NCI-H446 (cell line): ENCODE data around the gene CHAC1.
"Not testable (repeated sequence)": the region's sequence is repeated elsewhere in the genome, so short reads cannot be mapped to it uniquely, and the experiment has no call there.

Source experiments
- DNase-seq, 2 experiments: peaks; one replicate each; lab custom pipeline; 2025; lab: John Stamatoyannopoulos, UW

CHAC1 gene

GRCh38 chr15:40957581-40958051 lies 4.3 kb downstream of the CHAC1 start:
- DNase-seq, result peak; percentile 14 to 90

- DNase-seq, result no peak
Observed at GRCh38 chr15:40958146-40958545, 4.9 kb downstream of the CHAC1 start.

DNA sequence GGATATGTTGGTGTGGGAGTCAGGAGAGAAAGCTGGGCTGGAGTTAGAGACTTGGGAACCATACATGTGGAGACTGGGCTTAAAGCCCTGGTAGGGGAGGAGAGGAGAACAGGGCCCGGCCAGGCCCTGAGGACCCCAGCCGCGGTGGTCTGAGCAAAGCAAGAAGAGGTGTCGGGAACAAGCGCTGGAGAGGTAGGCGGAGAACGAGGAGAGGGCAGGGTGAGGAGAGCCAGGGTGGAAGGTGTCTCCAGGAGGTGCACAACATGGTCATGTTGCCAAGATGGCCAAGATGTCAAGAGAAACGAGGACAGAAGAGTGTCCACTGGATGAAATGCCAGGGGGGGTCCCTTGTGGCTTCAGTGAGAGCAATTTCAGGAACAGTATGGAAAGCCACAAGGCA lies 5.5 kb downstream of the CHAC1 start:
- DNase-seq, result no peak

- DNase-seq, result no peak
Observed at GRCh38 chr15:40959331-40960141, 6.3 kb downstream of the CHAC1 start.

DNA sequence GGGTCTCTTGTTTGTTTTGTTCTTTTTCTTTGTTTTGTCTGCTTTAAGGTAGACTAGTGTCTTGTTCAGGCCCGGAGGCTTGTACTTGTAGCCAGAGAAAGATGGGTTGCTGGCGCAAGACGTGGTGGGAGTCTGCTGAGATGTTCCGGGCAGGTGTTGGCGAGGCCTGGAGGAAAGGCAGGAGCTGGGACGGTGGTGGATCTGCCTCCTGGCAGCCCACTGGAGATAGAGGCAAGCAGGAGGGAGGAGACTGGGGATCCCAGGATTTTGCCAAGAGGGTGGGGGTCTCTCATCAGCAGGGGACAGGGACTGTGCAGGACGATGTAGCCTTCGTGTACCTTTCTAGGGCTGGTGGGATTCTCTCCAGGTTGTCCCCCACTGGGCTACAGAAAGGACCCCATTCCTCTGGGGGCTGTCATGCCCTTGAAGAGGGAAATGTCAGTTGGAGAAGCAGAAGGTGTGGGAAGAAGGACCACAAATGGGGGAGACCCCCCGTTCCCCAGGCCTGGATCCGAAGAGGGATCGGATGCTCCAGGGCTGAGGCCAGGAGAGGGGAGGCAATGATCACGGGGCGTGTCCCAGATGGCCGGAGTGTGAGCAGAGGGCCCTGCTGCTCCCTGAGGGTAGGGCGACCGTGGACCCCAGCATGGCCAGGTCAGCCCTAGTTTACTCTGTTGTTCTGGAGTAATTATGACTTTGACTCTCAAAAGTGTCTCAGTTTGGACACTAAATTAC lies 7.0 kb downstream of the CHAC1 start:
- no peak for DNase-seq

DNA sequence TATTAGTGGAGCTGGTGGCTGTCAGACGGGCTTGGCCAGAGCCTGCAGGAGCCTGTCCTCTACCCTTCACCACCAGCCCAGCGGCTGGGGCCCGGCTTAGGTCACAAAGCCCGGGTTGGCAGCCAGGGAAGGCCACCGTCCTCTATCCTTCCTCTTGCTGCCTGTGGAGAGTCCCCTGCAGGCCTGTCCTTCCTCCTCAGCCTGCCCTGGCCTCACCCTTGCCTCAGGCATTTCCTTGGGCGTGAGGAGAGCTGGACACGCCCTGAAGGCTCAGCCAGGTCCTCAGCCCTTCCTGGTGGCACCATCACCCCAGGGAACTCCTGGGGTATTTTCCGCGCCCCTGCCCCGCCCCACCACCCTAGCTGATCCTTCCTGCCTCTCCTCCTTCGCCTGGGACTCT lies 7.7 kb downstream of the CHAC1 start:
- DNase-seq, result no peak

DNA sequence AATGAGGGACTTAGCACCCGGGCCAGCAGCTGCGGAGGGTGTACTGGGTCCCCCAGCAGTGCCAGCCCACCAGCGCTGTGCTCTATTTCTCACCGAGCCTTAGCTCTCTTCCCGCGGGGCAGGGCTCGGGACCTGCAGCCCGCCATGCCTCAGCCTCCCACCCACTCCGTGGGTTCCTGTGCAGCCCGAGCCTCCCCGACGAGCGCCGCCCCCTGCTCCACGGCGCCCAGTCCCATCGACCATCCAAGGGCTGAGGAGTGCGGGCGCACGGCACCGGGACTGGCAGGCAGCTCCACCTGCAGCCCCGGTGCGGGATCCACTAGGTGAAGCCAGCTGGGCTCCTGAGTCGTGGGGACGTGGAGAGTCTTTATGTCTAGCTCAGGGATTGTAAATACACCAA lies 8.5 kb downstream of the CHAC1 start:
- DNase-seq, result not testable (repeated sequence)

DNA sequence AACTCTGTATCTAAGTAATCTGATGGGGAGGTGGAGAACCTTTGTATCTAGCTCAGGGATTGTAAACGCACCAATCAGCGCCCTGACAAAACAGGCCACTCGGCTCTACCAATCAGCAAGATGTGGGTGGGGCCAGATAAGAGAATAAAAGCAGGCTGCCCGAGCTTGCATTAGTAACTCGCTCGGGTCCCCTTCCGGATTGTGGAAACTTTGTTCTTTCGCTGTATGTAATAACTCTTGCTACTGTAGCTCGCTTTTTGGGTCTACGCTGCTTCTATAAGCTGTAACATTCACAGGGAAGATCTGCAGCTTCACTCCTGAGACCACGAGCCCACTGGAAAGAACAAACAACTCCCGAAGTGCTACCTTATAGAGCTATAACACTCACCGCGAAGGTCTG lies 9.0 kb downstream of the CHAC1 start:
- not testable (repeated sequence) for DNase-seq

GRCh38 chr15:40963201-40963600 lies 9.9 kb downstream of the CHAC1 start:
- DNase-seq, result no peak

- DNase-seq, result no peak
Observed at GRCh38 chr15:40964006-40964405, 10.7 kb downstream of the CHAC1 start.

- DNase-seq, result no peak
Observed at GRCh38 chr15:40964634-40965033, 11.4 kb downstream of the CHAC1 start.

GRCh38 chr15:40968290-40969085 lies 15.2 kb downstream of the CHAC1 start:
- DNase-seq, result no peak

GRCh38 chr15:40969363-40969762 lies 16.1 kb downstream of the CHAC1 start:
- DNase-seq, result no peak

GRCh38 chr15:40974879-40975278 lies 21.6 kb downstream of the CHAC1 start:
- DNase-seq, result no peak

- no peak for DNase-seq
Observed at GRCh38 chr15:40976819-40977218, 23.5 kb downstream of the CHAC1 start.

GRCh38 chr15:40978141-40978540 lies 24.9 kb downstream of the CHAC1 start:
- DNase-seq, result no peak

DNA sequence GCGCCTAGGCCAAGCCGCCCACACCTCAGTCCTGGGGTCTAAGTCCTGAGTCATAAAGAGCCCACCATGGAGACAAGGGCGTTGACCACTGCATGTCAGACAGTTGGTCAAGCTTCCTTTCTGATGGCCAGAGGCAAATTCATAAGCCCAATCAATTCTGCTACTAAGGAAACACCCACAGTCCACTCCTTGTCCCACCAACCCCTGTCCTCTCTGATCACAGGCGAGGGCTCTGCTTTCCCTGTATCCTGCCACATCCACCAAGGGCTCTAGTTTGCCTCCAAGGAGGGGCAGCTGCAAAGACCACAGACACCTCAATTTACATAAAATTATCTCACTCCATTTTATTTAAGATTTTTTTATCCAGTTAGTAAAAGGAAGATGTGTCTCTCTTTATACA lies 25.3 kb downstream of the CHAC1 start:
- DNase-seq, result no peak

- DNase-seq, result no peak
Observed at GRCh38 chr15:40981186-40981585, 27.9 kb downstream of the CHAC1 start.

- DNase-seq, result no peak
Observed at GRCh38 chr15:40982855-40983254, 29.6 kb downstream of the CHAC1 start.

GRCh38 chr15:40984406-40984805 lies 31.1 kb downstream of the CHAC1 start:
- no peak for DNase-seq

GRCh38 chr15:40984964-40985363 lies 31.7 kb downstream of the CHAC1 start:
- no peak for DNase-seq

DNA sequence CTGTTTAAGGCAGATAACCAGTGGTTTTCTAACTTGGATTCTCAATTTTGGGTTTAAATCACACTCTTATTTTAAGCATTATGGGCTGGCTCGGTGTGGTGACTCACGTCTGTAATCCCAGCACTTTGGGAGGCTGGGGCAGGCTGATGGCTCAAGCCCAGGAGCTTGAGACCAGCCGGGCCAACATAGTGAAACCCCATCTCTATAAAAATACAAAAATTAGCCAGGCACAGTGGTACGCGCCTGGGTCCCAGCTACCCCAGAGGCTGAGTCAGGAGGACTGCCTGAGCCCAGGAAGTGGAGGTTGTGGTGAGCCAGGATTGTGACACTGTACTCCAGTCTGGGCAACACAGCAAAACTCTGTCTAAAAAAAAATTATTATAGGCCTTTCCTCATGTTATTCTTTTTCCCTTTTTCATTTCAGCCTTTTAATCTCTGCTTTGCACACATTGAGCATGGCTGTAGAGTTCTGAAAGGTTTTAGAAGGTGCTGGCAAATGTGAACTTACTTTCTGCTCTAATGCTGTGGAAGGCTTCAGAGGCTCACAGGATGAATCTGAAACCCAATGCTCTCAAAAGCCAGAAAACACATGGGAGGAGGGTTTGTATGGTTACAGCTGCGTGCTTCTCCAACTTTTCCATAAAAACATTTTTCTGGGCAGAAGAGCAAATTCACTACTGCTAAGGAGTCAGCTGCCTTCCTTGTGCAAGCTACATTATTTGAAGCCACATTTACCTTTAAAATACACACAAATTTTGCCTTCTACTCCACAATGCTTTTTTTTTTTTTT lies 32.5 kb downstream of the CHAC1 start:
- DNase-seq, result no peak
